ENCODE results near the gene TOR1AIP2. TPM values are rescaled to one million over a fixed set of nuclear protein-coding genes. Genes with fewer than 3 reads are reported as not detected.

Gene TOR1AIP2
- total RNA-seq, 1 donor from 2014 or later: 49.4 TPM

DNA sequence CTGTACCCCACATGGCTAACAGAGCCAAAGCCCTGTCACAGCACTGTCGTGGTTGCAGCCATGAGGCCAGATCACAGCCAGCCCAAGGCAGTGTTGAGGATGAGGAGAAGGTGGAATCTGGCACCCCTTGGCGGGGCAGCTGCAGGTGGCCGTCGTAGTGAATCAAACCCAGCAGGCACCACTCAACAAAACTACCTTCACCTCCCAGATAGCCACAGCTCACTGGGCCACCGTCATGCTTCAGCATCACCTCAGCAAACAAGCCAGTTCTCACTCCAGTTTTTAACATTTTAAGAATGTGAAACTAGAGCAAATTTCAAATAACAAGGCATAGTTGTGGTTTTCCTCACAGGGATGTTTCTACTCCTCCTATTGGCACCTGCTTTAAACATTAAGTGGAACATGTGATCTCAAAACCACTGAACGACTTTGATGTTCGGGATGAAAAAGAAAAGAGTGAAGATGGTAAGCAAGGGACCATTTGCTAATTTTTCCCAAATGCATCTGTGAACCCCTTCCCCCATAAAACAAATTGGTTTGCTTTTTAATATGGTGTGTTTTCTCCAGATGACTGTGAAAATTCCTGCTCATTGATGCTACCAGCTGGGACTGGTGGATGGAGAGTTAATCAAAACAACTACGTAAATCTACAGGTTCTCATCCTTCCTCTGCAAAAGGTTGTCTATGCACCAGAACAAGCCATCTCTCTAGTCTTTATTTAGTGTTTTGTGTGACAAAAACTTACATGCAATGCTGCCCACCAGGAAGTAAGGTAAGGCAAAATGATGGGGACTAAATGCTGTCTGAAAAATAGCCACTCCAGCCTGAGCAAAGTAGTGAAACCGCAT lies 45.5 kb downstream of the TOR1AIP2 start:
- H3K27me3 Mint-ChIP-seq: peaks cover 3% of the 10 kb centered on the region
- no peak for ATAC-seq (ENCODE audit: low read depth)
- no peak overlapping the region for H3K27ac Mint-ChIP-seq
- H3K36me3 Mint-ChIP-seq (ENCODE audit: low read depth): peaks cover 4% of the 10 kb centered on the region
- ChIA-PET CTCF (interaction anchor here (0.8 kb wide), 1 partner anchor 22 kb away, joined by 3 read pairs; no protein-coding TSS in a partner anchor), POLR2A (no interaction called here)
- no peak for DNase-seq
- H3K4me1 Mint-ChIP-seq: peaks cover 6% of the 10 kb centered on the region
- intact Hi-C loops (cut with micrococcal nuclease): no loop called here
- H3K9me3 Mint-ChIP-seq: no peaks in the 10 kb centered on the region
- H3K4me3 Mint-ChIP-seq: no peak overlapping the region
- TF ChIP-seq CTCF (IDR thresholded peaks at IDR 0.05): no peak

DNA sequence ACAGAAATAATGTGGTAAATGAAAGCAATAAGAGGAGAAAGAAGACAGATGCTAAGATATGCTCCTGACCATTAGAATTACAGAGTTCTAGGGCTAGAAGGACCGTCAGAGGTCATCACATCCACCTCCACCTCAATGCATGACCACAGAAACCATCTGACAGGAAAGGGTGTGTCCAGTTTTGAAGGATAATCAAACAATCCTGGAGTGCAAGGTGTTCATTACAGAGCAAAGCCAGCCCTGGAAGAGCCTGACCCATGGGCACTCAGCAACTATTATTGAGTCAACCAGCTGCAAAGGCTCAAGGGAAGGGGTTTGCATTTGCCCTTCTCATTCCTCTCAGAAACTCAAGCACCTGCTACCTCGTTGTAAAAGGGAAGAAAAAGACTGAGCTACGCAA lies 46.4 kb downstream of the TOR1AIP2 start:
- DNase-seq (no peak), ATAC-seq (ENCODE audit: low read depth) (no peak)
- Mint-ChIP-seq H3K4me1 (peaks cover 6% of the 10 kb centered on the region), H3K27me3 (peaks cover 6% of the 10 kb centered on the region), H3K36me3 (ENCODE audit: low read depth) (peaks cover 4% of the 10 kb centered on the region), H3K4me3 (no peak overlapping the region), H3K9me3 (no peaks in the 10 kb centered on the region), H3K27ac (no peak overlapping the region)
- no peak for TF ChIP-seq CTCF (IDR thresholded peaks at IDR 0.05)
- ChIA-PET CTCF (interaction anchor here (0.8 kb wide), 1 partner anchor 21 kb away, joined by 3 read pairs; no protein-coding TSS in a partner anchor), POLR2A (no interaction called here)
- intact Hi-C loops (cut with micrococcal nuclease): no loop called here

GRCh38 chr1:179828554-179829110 lies 49.0 kb downstream of the TOR1AIP2 start:
- peaks cover 10% of the 10 kb centered on the region for H3K27me3 Mint-ChIP-seq
- intact Hi-C loops (cut with micrococcal nuclease): no loop called here
- POLR2A ChIA-PET: no interaction called here
- no peaks in the 10 kb centered on the region for H3K9me3 Mint-ChIP-seq
- no peaks in the 10 kb centered on the region for H3K36me3 Mint-ChIP-seq (ENCODE audit: low read depth)
- ATAC-seq (ENCODE audit: low read depth) (no peak), DNase-seq (no peak)
- no peak for TF ChIP-seq CTCF (IDR thresholded peaks at IDR 0.05)
- H3K27ac Mint-ChIP-seq: no peak overlapping the region
- peaks cover 6% of the 10 kb centered on the region for H3K4me1 Mint-ChIP-seq
- CTCF ChIA-PET: interaction anchor here (1.1 kb wide), 1 partner anchor 14 kb away, joined by 5 read pairs; no protein-coding TSS in a partner anchor
- H3K4me3 Mint-ChIP-seq: no peak overlapping the region

DNA sequence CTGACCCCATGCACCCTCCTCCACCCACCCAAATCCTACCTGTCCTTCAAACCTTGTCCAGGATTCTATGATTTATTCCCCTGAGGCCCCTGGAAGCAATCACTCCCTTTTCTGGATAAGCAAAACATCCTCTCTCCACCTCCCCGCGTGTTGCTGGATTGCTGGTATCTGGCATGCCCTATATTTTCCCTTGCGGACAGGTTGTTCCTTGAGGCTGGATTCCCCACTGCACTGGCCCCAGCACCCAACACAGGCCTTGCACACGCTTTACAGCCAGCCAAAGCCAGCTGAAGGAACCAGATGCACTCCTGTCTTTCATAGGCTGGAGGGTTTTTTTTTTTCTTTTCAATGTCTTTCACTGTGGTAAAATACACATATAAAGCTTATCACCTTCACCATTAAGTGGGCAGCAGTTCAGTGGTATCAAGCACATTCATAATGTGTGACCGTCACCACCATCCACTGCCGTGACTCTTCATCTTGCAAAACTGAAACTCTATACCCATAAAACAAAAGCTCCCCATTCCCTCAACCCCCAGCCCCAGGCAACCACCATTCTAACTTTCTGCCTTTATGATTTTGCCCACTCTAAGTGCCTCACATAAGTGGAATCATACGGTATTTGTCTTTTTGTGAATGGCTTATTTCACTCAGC lies 50.9 kb downstream of the TOR1AIP2 start:
- ChIA-PET POLR2A (no interaction called here), CTCF (no interaction called here)
- DNase-seq (no peak), ATAC-seq (ENCODE audit: low read depth) (no peak)
- no peak for TF ChIP-seq CTCF (IDR thresholded peaks at IDR 0.05)
- H3K4me1 Mint-ChIP-seq: peaks cover 6% of the 10 kb centered on the region
- peaks cover 10% of the 10 kb centered on the region for H3K27me3 Mint-ChIP-seq
- no peak overlapping the region for H3K4me3 Mint-ChIP-seq
- no peaks in the 10 kb centered on the region for H3K9me3 Mint-ChIP-seq
- no peaks in the 10 kb centered on the region for H3K36me3 Mint-ChIP-seq (ENCODE audit: low read depth)
- intact Hi-C loops (cut with micrococcal nuclease): no loop called here
- H3K27ac Mint-ChIP-seq: no peak overlapping the region
